WTC11 (cell line): ENCODE data around the gene OLFM2.

Experiments used
- ARID4B ChIP-seq: sonication (generic); formaldehyde crosslinking; IDR thresholded peaks from 2 replicates; pipeline ENCODE4 v1.8.0; 2023; ENCODE audit warnings: missing genetic modification reagents, mild to moderate bottlenecking, borderline replicate concordance
- ATF2 ChIP-seq: sonication (generic); formaldehyde crosslinking; IDR thresholded peaks from 2 replicates; pipeline ENCODE4 v1.8.1; 2022; ENCODE audit warnings: low read depth, missing genetic modification reagents, borderline replicate concordance
- ATF3 ChIP-seq: sonication (generic); formaldehyde crosslinking; conservative IDR thresholded peaks from 2 replicates; pipeline ENCODE4 v1.8.1; 2022; ENCODE audit warnings: mild to moderate bottlenecking, missing genetic modification reagents
- CTCF ChIP-seq: fragments of 200-600 bp; IDR thresholded peaks from 2 replicates; pipeline ENCODE4 v1.8.0; 2022; ENCODE audit warnings: antibody characterized with exemption
- IRF1 ChIP-seq: sonication (generic); formaldehyde crosslinking; IDR thresholded peaks from 2 replicates; pipeline ENCODE4 v1.8.0; 2023; ENCODE audit warnings: missing genetic modification reagents
- MAX ChIP-seq: sonication (generic); formaldehyde crosslinking; IDR thresholded peaks from 2 replicates; pipeline ENCODE4 v1.8.0; 2022; ENCODE audit warnings: mild to moderate bottlenecking, missing genetic modification reagents
- NR3C1 ChIP-seq: sonication (generic); formaldehyde crosslinking; conservative IDR thresholded peaks from 2 replicates; pipeline ENCODE4 v1.8.1; 2023; ENCODE audit warnings: low read depth, mild to moderate bottlenecking, missing genetic modification reagents
- SP1 ChIP-seq: sonication (generic); formaldehyde crosslinking; conservative IDR thresholded peaks from 2 replicates; pipeline ENCODE4 v1.8.1; 2022; ENCODE audit warnings: missing genetic modification reagents
- STAT6 ChIP-seq: sonication (generic); formaldehyde crosslinking; conservative IDR thresholded peaks from 2 replicates; pipeline ENCODE4 v1.8.1; 2023; ENCODE audit warnings: mild to moderate bottlenecking, low read depth, missing genetic modification reagents, moderate library complexity
- USF1 ChIP-seq: sonication (generic); formaldehyde crosslinking; IDR thresholded peaks from 2 replicates; pipeline ENCODE4 v1.8.0; 2022; ENCODE audit warnings: mild to moderate bottlenecking, missing genetic modification reagents
- USF2 ChIP-seq: sonication (generic); formaldehyde crosslinking; IDR thresholded peaks from 2 replicates; pipeline ENCODE4 v1.8.1; 2023; ENCODE audit warnings: mild to moderate bottlenecking, missing genetic modification reagents, moderate library complexity

- TF ChIP-seq CTCF (no peak), NR3C1 (CRISPR knock-in tag) (no peak), ARID4B (CRISPR knock-in tag) (no peak), USF1 (CRISPR knock-in tag) (no peak), IRF1 (no peak), STAT6 (CRISPR knock-in tag) (no peak), USF2 (CRISPR knock-in tag) (no peak), ATF2 (CRISPR knock-in tag) (no peak), ATF3 (CRISPR knock-in tag) (no peak), MAX (CRISPR knock-in tag) (no peak), SP1 (CRISPR knock-in tag) (no peak)
These were observed 86.5 kb downstream of the OLFM2 start for GRCh38 chr19:9849791-9850190.
